Measurements from ENCODE around the gene RAB3IL1.
A peak's percentile ranks its signal among the peaks of the same experiment; 100 is the strongest.
"Not testable (repeated sequence)": the region's sequence is repeated elsewhere in the genome, so short reads cannot be mapped to it uniquely, and the experiment has no call there.

Gene RAB3IL1, protein sequence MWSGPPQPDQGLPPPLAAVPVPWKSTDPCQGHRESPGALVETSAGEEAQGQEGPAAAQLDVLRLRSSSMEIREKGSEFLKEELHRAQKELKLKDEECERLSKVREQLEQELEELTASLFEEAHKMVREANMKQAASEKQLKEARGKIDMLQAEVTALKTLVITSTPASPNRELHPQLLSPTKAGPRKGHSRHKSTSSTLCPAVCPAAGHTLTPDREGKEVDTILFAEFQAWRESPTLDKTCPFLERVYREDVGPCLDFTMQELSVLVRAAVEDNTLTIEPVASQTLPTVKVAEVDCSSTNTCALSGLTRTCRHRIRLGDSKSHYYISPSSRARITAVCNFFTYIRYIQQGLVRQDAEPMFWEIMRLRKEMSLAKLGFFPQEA

DNA sequence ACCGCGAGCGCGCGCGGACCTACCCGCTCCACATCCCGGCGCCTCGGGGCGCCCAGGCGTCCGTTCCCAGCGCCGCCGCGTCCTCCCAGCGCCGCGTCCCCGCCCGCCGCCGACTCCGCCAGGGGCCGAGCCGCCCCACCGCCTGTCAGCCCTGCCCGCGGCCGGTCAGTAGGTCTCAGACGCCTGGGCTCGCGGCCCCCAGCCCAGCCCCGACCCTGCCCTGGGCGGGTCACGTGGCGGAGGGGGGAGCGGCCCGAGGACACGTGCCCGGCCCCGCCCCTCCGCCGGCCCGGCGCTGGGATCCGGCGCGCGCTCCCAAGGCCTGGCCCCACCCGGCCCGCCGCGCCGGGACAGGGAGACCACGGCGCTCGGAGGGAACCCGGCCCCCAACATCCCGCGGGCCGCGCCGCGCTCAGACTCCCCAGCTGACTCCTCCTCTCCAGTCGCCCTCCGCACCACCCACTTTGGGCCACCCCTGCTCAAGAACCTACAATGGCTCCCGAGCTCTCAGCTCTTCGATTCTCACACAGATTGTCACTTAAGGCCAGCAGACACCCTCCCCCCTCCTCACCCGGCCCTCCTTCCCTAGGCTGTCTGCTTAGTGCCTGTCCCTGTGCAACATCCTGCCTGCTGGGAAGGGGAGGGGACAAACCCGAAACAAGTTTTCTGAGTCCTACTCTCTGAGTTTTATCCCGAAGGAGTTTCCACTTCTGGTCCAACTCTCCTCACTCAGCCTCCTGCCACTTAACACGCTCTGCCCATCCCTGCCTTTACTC is at the start of gene RAB3IL1:
Gene RAB3IL1, minus strand, starts transcription at position 233 of the 776 bp plus-strand sequence. Its CDS starts 199 bp downstream, at position 34.
- no peak for DNase-seq (ENCODE audit: low read depth)
- TF ChIP-seq CTCF (IDR thresholded peaks at IDR 0.05; ENCODE audit: control insufficient read depth, insufficient read depth, low read depth, low read length, missing control alignments), result no peak
- H3K4me3 ChIP-seq (ENCODE audit: control insufficient read depth, low read depth, low read length), result peak within 1 kb of the TSS; percentile 71

- DNase-seq (ENCODE audit: low read depth), result no peak
- peak overlapping the region; percentile 97 for H3K4me3 ChIP-seq (ENCODE audit: control insufficient read depth, low read depth, low read length)
- TF ChIP-seq CTCF (IDR thresholded peaks at IDR 0.05; ENCODE audit: control insufficient read depth, insufficient read depth, low read depth, low read length, missing control alignments), result no peak
Measured at GRCh38 chr11:61966734-61967115, 49.4 kb upstream of the RAB3IL1 start.

DNA sequence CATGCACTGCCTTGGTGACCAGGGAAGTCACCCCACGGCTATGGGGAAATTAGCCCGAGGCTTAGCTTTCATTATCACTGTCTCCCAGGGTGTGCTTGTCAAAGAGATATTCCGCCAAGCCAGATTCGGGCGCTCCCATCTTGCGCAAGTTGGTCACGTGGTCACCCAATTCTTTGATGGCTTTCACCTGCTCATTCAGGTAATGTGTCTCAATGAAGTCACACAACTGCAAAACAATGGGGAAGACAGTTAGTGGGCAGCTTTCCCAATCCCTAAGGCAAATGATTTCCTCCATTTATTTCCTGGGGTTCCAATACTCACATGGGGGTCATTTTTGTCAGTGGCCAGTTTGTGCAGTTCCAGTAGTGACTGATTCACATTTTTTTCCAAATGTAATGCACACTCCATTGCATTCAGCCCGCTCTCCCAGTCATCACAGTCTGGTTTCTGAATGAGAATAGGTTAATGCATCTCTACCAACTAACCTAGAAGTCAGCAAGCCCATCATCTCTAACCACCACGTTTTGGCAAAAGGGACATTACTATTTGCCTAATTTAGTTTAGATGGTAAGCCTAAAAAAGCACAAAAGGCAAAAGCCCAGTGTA is 47.4 kb upstream of the RAB3IL1 start:
- not testable (repeated sequence) for DNase-seq (ENCODE audit: low read depth)
- H3K4me3 ChIP-seq (ENCODE audit: control insufficient read depth, low read depth, low read length), result peak overlapping the region; percentile 97

DNA sequence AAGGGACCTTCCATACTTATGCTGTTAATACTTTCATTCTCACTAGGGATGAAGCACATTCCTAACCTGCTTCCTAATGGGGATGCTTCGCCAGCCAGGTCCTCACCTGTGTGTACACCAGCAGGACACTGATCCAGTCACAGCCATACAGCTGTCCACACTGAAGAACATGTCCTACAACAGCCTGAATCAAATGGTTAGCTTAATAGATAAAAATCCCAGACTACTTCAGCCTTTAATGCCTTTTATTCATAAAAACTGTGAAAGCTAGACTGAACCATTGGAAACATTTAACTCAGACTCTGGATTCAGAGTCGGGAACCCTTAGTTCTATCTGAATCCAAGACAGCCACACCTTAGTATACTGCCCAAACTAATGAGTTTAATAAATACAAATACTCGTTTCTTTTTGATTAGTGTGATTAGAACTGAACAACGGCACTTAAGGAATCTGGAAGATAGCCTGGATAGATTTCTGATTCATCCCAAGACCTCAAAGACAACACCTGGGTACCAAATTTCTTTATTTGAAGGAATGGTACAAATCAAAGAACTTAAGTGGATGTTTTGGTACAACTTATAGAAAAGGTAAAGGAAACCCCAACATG is 46.8 kb upstream of the RAB3IL1 start:
- peak overlapping the region; percentile 97; the same call in 1 of the 2 replicates for H3K4me3 ChIP-seq (ENCODE audit: control insufficient read depth, low read depth, low read length)
- TF ChIP-seq CTCF (IDR thresholded peaks at IDR 0.05; ENCODE audit: control insufficient read depth, insufficient read depth, low read depth, low read length, missing control alignments), result no peak
- DNase-seq (ENCODE audit: low read depth), result no peak

DNA sequence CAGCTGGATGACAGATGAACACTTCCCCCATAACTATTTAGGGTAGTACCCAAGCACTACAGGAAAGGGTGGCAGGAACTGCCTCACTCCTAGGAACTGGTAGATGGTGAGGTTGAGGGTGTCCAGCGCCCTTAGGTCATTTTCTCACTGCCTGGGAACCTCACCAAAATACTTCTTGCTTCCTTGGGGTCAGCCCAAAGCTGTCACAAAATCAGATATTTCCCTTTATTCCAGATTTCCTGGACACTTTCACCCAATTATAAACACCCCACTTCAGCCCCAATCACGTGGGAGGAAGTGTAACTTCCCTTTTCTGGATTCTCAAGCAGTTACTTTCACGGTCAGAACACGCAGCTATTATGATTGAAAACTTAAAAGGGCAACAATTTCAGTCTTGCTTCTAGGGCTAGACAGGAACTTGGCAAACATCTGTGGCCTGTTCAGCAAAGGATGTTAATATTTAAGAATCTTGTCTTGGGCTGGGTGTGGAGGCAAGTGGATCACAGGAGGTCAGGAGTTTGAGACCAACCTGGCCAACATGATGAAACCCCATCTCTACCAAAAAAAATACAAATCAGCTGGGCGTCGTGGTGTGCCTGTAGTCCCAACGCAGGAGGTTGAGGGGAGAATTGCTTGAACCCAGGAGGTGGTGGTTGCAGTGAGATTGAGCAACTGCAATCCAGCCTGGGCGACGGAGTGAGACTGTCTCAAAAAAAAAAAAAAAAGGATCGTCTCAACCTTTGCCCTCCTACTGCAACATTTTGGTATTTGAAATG is 46.1 kb upstream of the RAB3IL1 start:
- H3K4me3 ChIP-seq (ENCODE audit: control insufficient read depth, low read depth, low read length), result no peak overlapping the region
- TF ChIP-seq CTCF (IDR thresholded peaks at IDR 0.05; ENCODE audit: control insufficient read depth, insufficient read depth, low read depth, low read length, missing control alignments), result no peak
- DNase-seq (ENCODE audit: low read depth), result no peak

- TF ChIP-seq CTCF (IDR thresholded peaks at IDR 0.05; ENCODE audit: control insufficient read depth, insufficient read depth, low read depth, low read length, missing control alignments), result no peak
- no peak overlapping the region for H3K4me3 ChIP-seq (ENCODE audit: control insufficient read depth, low read depth, low read length)
- DNase-seq (ENCODE audit: low read depth), result no peak
Measured at GRCh38 chr11:61963016-61963281, 45.6 kb upstream of the RAB3IL1 start.

All from AG09309 (cell line).